ENCODE data around the gene CNTN4. TPM values are rescaled to one million over a fixed set of nuclear protein-coding genes. Genes with fewer than 3 reads are reported as not detected.

Gene CNTN4
- total RNA-seq, 4 donors from 2014 or later = 47.7 to 106 (median 83.3) TPM

GRCh38 chr3:2589336-2589969 lies 490.8 kb downstream of the CNTN4 start:
- Histone ChIP-seq H3K27ac (no peak overlapping the region), H3K27me3 (no peaks in the 10 kb centered on the region), H3K36me3 (no peaks in the 10 kb centered on the region), H3K9me3 (no peaks in the 10 kb centered on the region), H3K4me3 (no peak overlapping the region), H3K4me1 (no peaks in the 10 kb centered on the region)
- whole genome bisulfite sequencing, 2 donors = 92 to 96% methylated on average over 6 of the region's 6 CpGs
- DNase-seq (ENCODE audit: low spot score in 2 of 2) = no peak
- TF ChIP-seq EP300 (IDR thresholded peaks at IDR 0.05) = no peak
- no peak for TF ChIP-seq POLR2A (IDR thresholded peaks at IDR 0.05)
- no peak for TF ChIP-seq CTCF (IDR thresholded peaks at IDR 0.05)

GRCh38 chr3:2595486-2595885 lies 496.8 kb downstream of the CNTN4 start:
- H3K27ac ChIP-seq = no peak overlapping the region
- H3K27me3 ChIP-seq = no peaks in the 10 kb centered on the region
- no peaks in the 10 kb centered on the region for H3K9me3 ChIP-seq
- H3K4me1 ChIP-seq = no peaks in the 10 kb centered on the region
- no peak for DNase-seq (ENCODE audit: low spot score in 2 of 2)
- H3K36me3 ChIP-seq = no peaks in the 10 kb centered on the region
- TF ChIP-seq CTCF (IDR thresholded peaks at IDR 0.05) (no peak), POLR2A (IDR thresholded peaks at IDR 0.05) (no peak), EP300 (IDR thresholded peaks at IDR 0.05) (no peak)
- 74 to 88% methylated on average over 4 of the region's 4 CpGs for WGBS, 2 donors
- no peak overlapping the region for H3K4me3 ChIP-seq

- no peak for TF ChIP-seq CTCF (IDR thresholded peaks at IDR 0.05)
- TF ChIP-seq POLR2A (IDR thresholded peaks at IDR 0.05) = no peak
- no peak for TF ChIP-seq EP300 (IDR thresholded peaks at IDR 0.05)
- Histone ChIP-seq H3K36me3 (no peaks in the 10 kb centered on the region), H3K4me3 (no peak overlapping the region), H3K4me1 (no peaks in the 10 kb centered on the region), H3K9me3 (peaks cover 0 to 5% (median 0%) of the 10 kb centered on the region in 4 donors), H3K27ac (no peak overlapping the region), H3K27me3 (no peaks in the 10 kb centered on the region)
- WGBS, 2 donors = 87% methylated on average over 3 of the region's 3 CpGs
- DNase-seq (ENCODE audit: low spot score in 2 of 2) = no peak
Observed at GRCh38 chr3:2597615-2598014, 498.9 kb downstream of the CNTN4 start.

- no peak overlapping the region for H3K4me3 ChIP-seq
- peaks cover 0 to 5% (median 0%) of the 10 kb centered on the region in 4 donors for H3K9me3 ChIP-seq
- no peak for DNase-seq (ENCODE audit: low spot score in 2 of 2)
- TF ChIP-seq POLR2A (IDR thresholded peaks at IDR 0.05) (no peak), CTCF (IDR thresholded peaks at IDR 0.05) (no peak), EP300 (IDR thresholded peaks at IDR 0.05) (no peak)
- H3K27ac ChIP-seq = no peak overlapping the region
- no peaks in the 10 kb centered on the region for H3K4me1 ChIP-seq
- 69 to 81% methylated on average over 1 of the region's 1 CpG for WGBS, 2 donors
- H3K36me3 ChIP-seq = no peaks in the 10 kb centered on the region
- no peaks in the 10 kb centered on the region for H3K27me3 ChIP-seq
Observed at GRCh38 chr3:2599471-2599870, 500.8 kb downstream of the CNTN4 start.

- Histone ChIP-seq H3K27me3 (no peaks in the 10 kb centered on the region), H3K4me1 (no peaks in the 10 kb centered on the region), H3K4me3 (no peak overlapping the region), H3K9me3 (peaks cover 0 to 5% (median 0%) of the 10 kb centered on the region in 4 donors), H3K36me3 (no peaks in the 10 kb centered on the region), H3K27ac (no peak overlapping the region)
- DNase-seq (ENCODE audit: low spot score in 2 of 2) = no peak
- TF ChIP-seq POLR2A (IDR thresholded peaks at IDR 0.05) = no peak
- no peak for TF ChIP-seq CTCF (IDR thresholded peaks at IDR 0.05)
- TF ChIP-seq EP300 (IDR thresholded peaks at IDR 0.05) = no peak
- 42 to 49% methylated on average over 5 of the region's 5 CpGs for WGBS, 2 donors
Observed at GRCh38 chr3:2603692-2604289, 505.1 kb downstream of the CNTN4 start.

All from tibial nerve (tissue), 4 donors.